Ureter (tissue), 1 donor: Measurements from ENCODE around the gene USP16. TPM values are rescaled to one million over a fixed set of nuclear protein-coding genes. Genes with fewer than 3 reads are reported as not detected.

ENCODE experiments used
- DNase-seq: peaks from one replicate; pipeline ENCODE4 v3.0.0-alpha.2; 2020; ENCODE audit warnings: low spot score
- total RNA-seq: library from RNA; stranded (reverse); gene quantifications from one replicate; pipeline ENCODE4 v1.2.4, GENCODE V29; 2023
- donor health status: DM: yes; HTN: yes; CAD: no.

USP16 gene
- total RNA-seq, 1 donor from 2014 or later: 51.3 TPM

GRCh38 chr21:29033871-29034270 lies 9.4 kb downstream of the USP16 start:
- no peak for DNase-seq

DNA sequence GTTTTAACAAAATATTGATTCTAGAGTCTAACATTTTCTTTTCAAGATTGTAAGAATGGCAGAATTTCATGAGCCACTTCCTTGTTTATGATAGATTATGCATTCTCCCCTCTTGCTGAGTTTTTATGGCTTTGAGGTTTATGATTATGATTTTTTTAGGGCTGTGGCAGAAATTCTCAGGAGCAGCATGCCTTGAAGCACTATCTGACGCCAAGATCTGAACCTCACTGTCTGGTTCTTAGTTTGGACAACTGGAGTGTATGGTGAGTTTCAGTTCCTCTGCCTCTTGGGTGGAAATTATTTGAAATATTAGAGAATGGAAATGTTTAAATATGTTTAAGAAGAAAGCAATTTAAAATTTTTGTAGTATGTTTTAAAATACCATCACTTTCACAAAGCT lies 10.2 kb downstream of the USP16 start:
- DNase-seq: no peak

GRCh38 chr21:29052224-29052623 lies 27.8 kb downstream of the USP16 start:
- no peak for DNase-seq

DNA sequence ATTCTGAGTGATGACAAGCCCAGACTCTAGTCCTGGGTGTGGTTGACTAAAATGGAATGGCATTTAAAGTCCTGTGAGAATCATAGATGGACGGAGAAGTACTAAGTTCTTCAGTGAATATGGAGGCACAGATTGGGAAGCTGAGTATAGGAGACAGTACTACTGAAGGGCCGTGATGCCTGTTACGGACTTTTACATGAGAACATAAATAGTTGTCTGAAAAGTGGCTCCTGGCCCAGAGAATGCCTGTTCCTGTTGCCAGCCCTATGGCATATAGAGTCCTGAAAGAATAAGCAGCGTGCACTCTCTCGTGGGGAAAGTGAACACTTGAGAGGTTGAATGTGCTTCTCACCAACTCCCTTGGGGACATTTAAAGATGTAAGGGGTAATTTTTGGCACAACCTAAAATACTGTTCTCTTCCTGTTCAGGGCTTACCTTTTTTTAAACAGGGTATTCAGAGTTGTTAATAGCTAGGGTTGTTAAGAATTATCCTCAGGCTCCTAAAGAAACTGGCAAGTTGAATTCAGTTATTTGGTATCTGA lies 28.6 kb downstream of the USP16 start:
- no peak for DNase-seq

GRCh38 chr21:29053656-29054055 lies 29.2 kb downstream of the USP16 start:
- DNase-seq: no peak

DNA sequence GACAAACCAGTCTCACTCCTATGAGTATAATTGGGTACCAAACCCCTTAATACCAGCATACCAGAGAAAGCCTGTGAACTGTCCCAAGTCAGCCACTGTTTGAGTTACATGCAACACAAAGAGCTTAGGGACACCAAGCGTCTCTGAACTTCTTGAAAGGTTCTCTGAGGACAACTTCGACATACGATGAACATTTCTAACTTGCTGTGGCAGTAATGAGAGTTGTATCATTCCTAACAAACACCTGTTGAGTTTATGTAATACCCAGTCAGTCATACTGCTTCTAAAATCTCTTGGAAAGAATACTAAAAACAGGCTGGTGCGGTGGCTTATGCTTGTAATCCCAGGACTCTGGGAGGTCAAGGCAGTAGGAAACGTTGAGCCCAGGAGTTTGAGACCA lies 30.6 kb downstream of the USP16 start:
- DNase-seq: no peak

DNA sequence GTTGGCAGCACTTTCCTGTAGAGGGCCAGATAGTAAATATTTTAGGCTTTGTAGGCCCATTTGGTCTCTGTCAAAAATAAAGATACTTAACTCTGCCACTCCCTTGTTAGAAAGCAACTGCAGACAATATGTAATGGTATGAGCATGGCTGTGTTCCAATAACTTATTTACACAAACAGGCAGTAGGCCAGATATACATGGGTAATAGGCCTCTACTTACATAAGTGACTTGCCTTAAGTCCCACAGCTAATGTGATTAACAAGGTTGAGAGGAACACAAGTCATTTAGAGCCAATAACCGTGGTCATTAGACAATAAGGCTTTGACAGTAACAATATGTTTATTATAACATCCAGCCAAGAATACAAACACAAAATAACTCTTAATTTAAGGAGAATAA lies 31.5 kb downstream of the USP16 start:
- DNase-seq: no peak

GRCh38 chr21:29056538-29057050 lies 32.1 kb downstream of the USP16 start:
- no peak for DNase-seq

- DNase-seq: no peak
Measured at GRCh38 chr21:29064850-29065481, 40.5 kb downstream of the USP16 start.

GRCh38 chr21:29072873-29073221 lies 48.4 kb downstream of the USP16 start:
- DNase-seq: no peak

DNA sequence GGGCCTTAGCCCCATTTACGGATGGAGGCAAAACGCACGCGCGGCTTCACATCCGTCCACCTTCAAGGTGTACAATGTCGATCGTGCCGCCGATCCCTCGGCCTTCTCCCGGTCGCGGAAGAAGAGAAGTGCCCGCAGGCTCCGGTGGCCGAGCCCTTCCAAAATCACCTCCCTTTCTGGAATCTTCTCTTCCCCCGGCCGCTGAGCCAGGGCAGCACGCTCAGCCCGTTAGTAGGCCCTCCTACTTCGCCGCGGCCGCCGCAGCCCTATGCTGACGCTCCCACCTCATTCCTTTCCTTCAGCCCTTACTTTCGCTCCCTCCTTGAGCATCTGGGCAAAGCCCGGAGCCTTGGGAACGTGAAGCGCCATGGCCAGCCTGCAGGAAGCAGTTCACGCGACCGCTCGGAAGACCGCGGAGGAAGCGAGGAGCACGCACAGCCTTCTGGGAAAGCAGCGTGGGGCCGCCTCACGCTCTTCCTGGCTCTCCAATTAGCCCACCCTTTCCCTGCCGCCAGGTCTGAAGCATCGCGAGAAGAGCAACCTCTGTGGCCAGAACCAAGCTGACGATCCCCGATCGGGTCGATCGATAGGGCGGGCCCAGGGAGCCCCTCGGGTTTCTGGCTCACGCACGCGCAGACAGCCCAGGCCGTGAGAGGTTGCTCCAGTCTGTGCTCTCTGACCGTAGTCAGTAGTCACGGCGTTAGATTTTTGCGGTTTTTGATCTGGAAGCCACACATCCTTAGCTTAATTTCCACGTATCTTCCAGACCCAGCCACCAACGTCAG lies 48.9 kb downstream of the USP16 start, which contains the start of gene CCT8:
Gene CCT8 (minus strand): TSS at position 427 of the 785 bp plus-strand sequence. CDS start 58 bp downstream, at position 369.
- peak; percentile 99 for DNase-seq

GRCh38 chr21:29074007-29074376 lies 49.5 kb downstream of the USP16 start:
- DNase-seq: no peak

- no peak for DNase-seq
Measured at GRCh38 chr21:29074783-29075182, 50.3 kb downstream of the USP16 start.

- DNase-seq: no peak
Measured at GRCh38 chr21:29075706-29076466, 51.4 kb downstream of the USP16 start.

GRCh38 chr21:29076731-29077640 lies 52.5 kb downstream of the USP16 start:
- peak; percentile 88 for DNase-seq

GRCh38 chr21:29077651-29078090 lies 53.2 kb downstream of the USP16 start:
- DNase-seq: no peak

DNA sequence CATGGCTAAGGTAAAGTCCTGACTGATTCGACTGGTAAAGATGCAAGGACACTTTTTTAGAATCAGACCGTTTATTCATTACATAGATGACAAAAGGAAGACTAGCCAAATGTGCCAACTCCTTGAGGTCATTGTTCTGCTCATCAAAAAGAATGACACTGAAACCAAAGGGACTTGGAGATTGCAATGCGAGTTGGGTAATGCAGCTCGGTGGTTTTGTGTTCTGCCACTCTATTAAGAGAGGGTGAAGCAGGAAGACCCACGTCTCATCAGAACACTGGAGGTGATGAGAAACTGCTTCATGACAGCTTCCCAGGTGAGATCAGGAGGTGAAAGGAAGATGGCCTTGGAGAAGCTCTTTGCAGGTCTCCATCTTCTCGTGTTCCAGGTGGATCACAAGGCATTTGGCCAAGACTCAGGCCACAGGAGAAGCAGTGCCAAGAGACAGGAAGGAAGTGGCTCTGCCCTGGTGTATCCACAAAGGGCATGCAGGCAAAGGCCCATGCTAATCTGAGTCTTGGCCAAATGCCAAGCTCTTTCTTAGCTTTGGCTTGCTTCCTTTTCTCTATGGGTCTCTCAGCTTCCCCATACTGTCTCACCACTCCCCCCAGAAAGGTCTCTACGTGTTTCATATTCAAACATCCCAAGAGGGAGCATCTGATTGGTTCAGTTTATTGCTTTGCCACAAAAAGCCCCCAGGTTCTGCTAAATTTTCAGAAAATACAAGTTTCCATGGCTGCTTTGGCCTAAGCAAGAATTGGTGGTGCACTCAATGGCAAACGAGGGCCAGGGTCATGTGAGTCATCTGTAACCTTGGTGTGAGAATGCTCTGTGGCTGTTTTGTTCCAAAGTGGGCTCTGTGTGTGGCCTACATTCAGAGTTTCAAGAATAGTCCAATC lies 54.6 kb downstream of the USP16 start:
- no peak for DNase-seq

GRCh38 chr21:29080454-29080941 lies 56.0 kb downstream of the USP16 start:
- no peak for DNase-seq

DNA sequence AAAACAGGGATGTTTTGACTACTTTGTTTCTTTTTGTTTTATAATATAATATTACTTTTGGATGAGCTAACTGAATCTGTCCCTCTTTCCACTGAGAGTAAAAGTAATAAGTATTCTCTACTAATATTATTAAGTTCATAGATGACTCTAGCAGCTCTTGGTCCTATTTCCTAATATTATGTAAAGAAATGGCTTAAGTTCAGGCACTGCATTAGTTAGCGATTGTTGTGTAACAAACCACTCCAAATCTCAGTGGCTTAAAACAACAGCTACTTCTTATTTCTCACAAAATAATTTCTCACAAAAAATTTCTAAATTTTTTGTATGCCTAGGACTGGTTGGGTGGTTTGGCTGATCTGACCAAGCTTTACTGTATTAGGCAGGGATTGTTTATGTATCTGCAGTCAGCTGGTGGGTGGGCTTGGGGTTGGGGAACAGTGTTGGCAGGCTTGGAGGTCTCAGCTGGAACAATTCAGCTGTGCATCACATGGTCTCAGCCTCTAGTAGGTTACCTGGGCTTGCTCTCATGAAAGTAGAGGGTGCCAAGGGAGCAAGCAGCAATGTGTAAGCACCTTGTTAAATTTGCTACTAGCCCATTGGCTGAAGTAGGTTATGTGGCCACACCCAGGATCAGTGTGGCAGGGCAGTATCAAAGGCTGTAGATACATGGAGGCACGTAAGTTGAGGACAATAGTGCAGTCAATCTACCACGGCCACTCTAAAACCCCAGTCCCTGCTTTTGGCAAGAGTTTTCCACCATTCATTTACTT lies 57.8 kb downstream of the USP16 start:
- DNase-seq: no peak
